ENCODE measurements around the gene ISG20L2. TPM values are rescaled to one million over a fixed set of nuclear protein-coding genes. Genes with fewer than 3 reads are reported as not detected.

Gene ISG20L2
- total RNA-seq, 4 donors from 2014 or later, result 3.6 to 24.8 (median 10.2) TPM

DNA sequence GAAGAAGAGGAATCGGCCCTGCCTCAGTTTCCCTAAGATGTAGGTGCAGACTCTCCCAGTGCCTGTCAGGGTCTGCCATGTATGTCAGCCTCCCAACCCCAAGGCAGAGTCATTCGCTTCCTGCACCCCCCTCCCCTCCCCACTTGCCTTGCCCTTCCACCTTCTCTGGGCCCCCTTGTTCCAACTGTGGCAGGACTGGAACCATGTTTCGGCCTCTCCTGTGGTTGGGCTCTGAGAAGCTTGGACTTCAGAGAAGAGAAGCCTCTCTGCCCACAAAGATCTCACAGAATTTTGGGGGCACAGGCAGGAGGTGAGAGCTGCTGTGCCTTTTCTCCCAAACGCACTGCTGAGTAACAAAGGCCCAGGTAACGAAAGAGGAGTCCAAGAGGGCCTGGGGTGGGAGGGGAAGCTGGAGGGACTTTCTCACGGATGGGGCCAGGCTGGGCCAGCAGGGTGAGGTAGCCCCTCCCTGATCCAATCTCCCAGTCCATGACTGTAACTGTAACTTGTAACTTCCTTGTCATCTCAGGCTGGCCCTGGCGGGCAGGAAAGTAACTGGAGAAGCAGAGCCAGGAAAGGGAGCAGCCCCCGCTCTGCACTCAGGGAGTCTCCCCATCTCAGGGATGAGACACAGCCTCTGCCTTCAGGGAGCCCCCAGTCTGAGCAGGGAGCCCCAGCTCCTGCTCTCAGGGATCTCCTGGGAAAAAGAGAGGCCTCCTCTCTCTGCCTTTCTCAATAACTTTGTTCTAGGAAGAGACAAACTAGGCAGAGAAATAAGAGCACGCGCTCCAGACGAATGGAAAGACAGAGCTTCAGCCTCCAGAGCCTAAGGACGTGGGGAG, 34.5 kb downstream of the ISG20L2 start:
- no peak overlapping the region for H3K27ac ChIP-seq
- no peaks in the 10 kb centered on the region for H3K36me3 ChIP-seq
- DNase-seq, result no peak
- no peaks in the 10 kb centered on the region for H3K4me1 ChIP-seq
- intact Hi-C loops (cut with DNase I; ENCODE audit: low total_unique reads), result loop anchor here (10.0 kb wide), 1 partner anchor 191 kb away; no protein-coding TSS in a partner anchor
- no peaks in the 10 kb centered on the region for H3K27me3 ChIP-seq
- no peaks in the 10 kb centered on the region for H3K9me3 ChIP-seq
- TF ChIP-seq POLR2A (IDR thresholded peaks at IDR 0.05), result no peak
- TF ChIP-seq, protein P1, sequence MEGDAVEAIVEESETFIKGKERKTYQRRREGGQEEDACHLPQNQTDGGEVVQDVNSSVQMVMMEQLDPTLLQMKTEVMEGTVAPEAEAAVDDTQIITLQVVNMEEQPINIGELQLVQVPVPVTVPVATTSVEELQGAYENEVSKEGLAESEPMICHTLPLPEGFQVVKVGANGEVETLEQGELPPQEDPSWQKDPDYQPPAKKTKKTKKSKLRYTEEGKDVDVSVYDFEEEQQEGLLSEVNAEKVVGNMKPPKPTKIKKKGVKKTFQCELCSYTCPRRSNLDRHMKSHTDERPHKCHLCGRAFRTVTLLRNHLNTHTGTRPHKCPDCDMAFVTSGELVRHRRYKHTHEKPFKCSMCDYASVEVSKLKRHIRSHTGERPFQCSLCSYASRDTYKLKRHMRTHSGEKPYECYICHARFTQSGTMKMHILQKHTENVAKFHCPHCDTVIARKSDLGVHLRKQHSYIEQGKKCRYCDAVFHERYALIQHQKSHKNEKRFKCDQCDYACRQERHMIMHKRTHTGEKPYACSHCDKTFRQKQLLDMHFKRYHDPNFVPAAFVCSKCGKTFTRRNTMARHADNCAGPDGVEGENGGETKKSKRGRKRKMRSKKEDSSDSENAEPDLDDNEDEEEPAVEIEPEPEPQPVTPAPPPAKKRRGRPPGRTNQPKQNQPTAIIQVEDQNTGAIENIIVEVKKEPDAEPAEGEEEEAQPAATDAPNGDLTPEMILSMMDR (IDR thresholded peaks at IDR 0.05), result no peak
- H3K4me3 ChIP-seq, result no peak overlapping the region

DNA sequence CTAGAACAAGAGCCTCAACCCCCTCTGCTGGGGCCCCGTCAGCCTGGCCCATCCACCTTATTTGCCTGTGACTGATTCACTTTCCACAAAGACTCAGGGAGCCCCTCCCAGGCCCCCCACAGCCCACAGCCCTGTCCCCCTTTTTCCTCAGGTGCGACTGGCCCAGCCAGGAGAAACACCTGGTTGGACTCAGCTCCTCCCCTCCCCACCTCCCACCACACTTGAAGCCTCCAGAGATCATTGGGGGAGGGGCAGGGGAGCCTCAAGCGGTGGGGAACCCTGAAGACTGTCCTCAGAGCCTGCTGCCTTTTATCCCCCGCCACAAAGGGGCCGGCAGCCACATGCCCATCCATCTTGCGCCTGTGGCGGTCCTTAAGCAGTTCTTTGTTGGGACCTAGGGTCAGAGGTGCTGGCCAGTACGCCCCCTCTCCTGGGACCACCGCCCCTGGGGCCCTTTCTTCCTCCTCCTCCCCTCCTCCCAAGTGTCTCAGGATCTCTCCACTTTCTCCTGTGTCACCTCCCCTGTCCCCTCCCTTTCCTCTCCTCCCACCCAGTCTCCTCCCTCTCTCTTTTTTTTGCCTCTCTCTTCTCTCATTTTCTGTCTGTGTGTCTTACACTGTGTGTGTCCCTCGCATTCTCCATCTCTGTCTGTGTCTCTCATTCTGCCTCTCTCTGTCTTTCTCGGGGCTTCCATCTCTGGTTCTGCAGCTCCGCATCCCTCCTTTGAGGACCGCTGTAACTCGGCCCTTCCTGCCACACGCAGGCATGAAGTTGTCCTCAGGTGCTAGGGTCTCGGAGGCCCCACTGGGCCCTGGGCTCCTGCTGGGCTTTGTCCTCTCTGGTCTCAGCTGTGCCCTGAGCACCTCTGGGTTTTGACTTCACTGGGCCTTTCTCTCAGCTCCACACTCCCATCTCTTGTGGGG, 35.4 kb downstream of the ISG20L2 start:
- H3K27me3 ChIP-seq, result no peaks in the 10 kb centered on the region

DNA sequence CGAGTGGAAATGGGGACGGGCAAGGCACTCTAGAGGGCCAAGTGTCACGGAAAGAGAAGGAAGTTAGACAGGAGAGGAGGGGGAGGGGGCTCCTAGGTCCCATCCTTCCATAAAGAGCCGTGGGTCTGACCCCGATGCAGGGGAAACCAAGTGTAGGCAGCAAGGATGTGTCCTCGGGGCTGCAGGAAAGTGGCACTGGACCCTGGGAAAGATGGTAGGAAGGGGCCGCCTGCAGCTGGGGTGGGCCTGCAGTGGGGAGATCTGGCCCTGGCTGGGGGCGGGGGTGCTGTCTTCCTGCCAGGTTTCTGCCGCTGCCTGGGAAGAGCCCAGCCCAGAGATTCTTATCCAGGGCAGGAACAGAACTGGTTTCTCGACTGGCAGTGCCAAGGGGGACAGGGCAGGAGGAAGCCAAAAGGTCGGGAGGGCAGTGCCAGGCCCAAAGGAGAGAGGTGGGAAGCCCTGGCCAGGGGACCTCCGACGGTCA, 36.1 kb downstream of the ISG20L2 start:
- no peaks in the 10 kb centered on the region for H3K36me3 ChIP-seq
- TF ChIP-seq POLR2A (IDR thresholded peaks at IDR 0.05), result no peak
- TF ChIP-seq, protein P1 (IDR thresholded peaks at IDR 0.05), result no peak
- H3K9me3 ChIP-seq, result no peaks in the 10 kb centered on the region
- no peaks in the 10 kb centered on the region for H3K27me3 ChIP-seq
- DNase-seq, result no peak
- H3K27ac ChIP-seq, result no peak overlapping the region
- no peaks in the 10 kb centered on the region for H3K4me1 ChIP-seq
- H3K4me3 ChIP-seq, result no peak overlapping the region
- intact Hi-C loops (cut with DNase I; ENCODE audit: low total_unique reads), result loop anchor here (10.0 kb wide), 1 partner anchor 192 kb away; no protein-coding TSS in a partner anchor

More for the DNA sequence above, 35.4 kb downstream of the ISG20L2 start:
- intact Hi-C loops (cut with DNase I; ENCODE audit: low total_unique reads), result loop anchor here (10.0 kb wide), 1 partner anchor 192 kb away; no protein-coding TSS in a partner anchor
- Histone ChIP-seq H3K9me3 (no peaks in the 10 kb centered on the region), H3K36me3 (no peaks in the 10 kb centered on the region), H3K27ac (peak overlapping the region in 1 of 2 donors; percentile 21), H3K4me3 (no peak overlapping the region), H3K4me1 (no peaks in the 10 kb centered on the region)
- no peak for DNase-seq
- TF ChIP-seq, protein P1 (IDR thresholded peaks at IDR 0.05), result no peak
- no peak for TF ChIP-seq POLR2A (IDR thresholded peaks at IDR 0.05)

DNA sequence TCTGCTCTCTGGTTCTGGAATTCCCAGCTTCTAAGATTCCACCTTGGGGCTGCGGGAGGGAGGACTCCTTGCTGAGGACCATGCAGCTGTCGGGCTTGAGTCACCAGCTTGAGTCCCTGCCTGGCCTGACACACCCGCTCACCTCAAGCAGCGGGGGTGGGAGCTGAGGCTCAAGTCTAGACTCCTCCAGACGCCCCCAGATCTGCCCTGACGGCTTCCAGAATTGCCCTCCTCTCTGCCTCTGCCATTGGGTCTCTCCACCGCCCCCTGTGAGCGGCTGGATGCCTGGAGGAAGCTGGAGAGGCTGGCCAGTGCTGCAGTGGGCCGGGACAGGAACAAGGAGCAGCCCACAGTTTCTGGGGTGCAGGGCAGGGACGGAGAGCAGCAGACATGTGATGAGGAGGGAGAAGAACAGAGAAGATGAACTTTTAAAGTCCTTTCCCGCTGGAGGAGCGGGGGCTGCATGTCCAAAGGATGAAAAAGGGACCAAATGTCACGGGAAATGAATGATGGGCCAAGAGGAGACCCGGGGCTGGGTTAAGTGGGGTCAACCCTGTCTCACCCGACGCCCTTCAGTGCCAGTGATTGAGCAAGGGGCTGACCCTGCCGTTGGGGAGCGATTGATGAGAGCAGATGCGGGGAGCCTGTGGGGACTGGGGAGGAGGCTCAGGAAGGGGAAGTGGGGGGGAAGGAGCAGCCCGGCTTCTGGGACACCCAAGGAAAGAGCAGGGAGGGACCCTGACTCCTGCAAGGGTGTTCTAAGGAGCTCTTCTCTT, 36.7 kb downstream of the ISG20L2 start:
- no peaks in the 10 kb centered on the region for H3K9me3 ChIP-seq
- no peaks in the 10 kb centered on the region for H3K36me3 ChIP-seq
- no peak for DNase-seq
- H3K27me3 ChIP-seq, result no peaks in the 10 kb centered on the region
- intact Hi-C loops (cut with DNase I; ENCODE audit: low total_unique reads), result loop anchor here (2.0 to 10.0 kb wide), 2 partner anchors 33 to 193 kb away; no protein-coding TSS in a partner anchor
- H3K4me1 ChIP-seq, result no peaks in the 10 kb centered on the region
- TF ChIP-seq, protein P1 (IDR thresholded peaks at IDR 0.05), result no peak
- TF ChIP-seq POLR2A (IDR thresholded peaks at IDR 0.05), result no peak
- H3K4me3 ChIP-seq, result no peak overlapping the region
- peak overlapping the region in 1 of 2 donors; percentile 38 for H3K27ac ChIP-seq
